Measurements from ENCODE around the gene TTYH3. TPM values are rescaled to one million over a fixed set of nuclear protein-coding genes. Genes with fewer than 3 reads are reported as not detected.

Gene TTYH3
- polyA plus RNA-seq, 1 donor (not counting 4 experiments of a cell fraction or from before 2014, with no cell fraction given) = 8.5 TPM

- no peaks in the 10 kb centered on the region for H3K9me3 ChIP-seq (ENCODE audit: control insufficient read depth, low read depth, low read length)
- no peak overlapping the region for H3K4me3 ChIP-seq (ENCODE audit: control insufficient read depth in 2 of 3, extremely low read depth in 1 of 3, insufficient read depth in 2 of 3, low read depth in 1 of 3, low read length in 3 of 3)
- no peak overlapping the region for H3K27ac ChIP-seq (ENCODE audit: control insufficient read depth, insufficient read depth, low read length)
- H3K27me3 ChIP-seq (ENCODE audit: control insufficient read depth, extremely low read depth, insufficient read depth, low read length) = no peaks in the 10 kb centered on the region
- dilution Hi-C loops (cut with MboI; ENCODE audit: extremely low pct_ligation_motif_present, low sequenced_read_pairs) = no loop called here
- no peak overlapping the region for H3K9ac ChIP-seq (ENCODE audit: control insufficient read depth, extremely low read depth, insufficient read depth, low read length)
- H3K9me1 ChIP-seq (ENCODE audit: control insufficient read depth, extremely low read depth, insufficient read depth, low read length) = no peaks in the 10 kb centered on the region
- no peak overlapping the region for H3K4me2 ChIP-seq (ENCODE audit: control insufficient read depth, extremely low read depth, insufficient read depth, low read depth, low read length)
- TF ChIP-seq CTCF (optimal IDR thresholded peaks at IDR 0.05 in 1 of 3, IDR thresholded peaks at IDR 0.05 in 1 of 3, conservative IDR thresholded peaks at IDR 0.05 in 1 of 3; ENCODE audit: extremely low read depth in 1 of 3, insufficient read depth in 2 of 3, low read length in 3 of 3) (no peak), EZH2 (IDR thresholded peaks at IDR 0.05; ENCODE audit: low read length) (no peak)
- FAIRE-seq (no peak), DNase-seq (ENCODE audit: low read depth, low spot score) (no peak)
- H3K79me2 ChIP-seq (ENCODE audit: control insufficient read depth, insufficient read depth, low read length) = no peaks in the 10 kb centered on the region
- no peaks in the 10 kb centered on the region for H4K20me1 ChIP-seq (ENCODE audit: control insufficient read depth, extremely low read depth, insufficient read depth, low read length)
- no peaks in the 10 kb centered on the region for H3K4me1 ChIP-seq (ENCODE audit: control insufficient read depth, extremely low read depth, insufficient read depth, low read length)
- peaks cover 20 to 23% of the 10 kb centered on the region in 2 experiments for H3K36me3 ChIP-seq (ENCODE audit: control insufficient read depth in 2 of 2, extremely low read depth in 1 of 2, insufficient read depth in 2 of 2, low read length in 2 of 2)
- H2AFZ ChIP-seq (ENCODE audit: control insufficient read depth, low read length) = no peak overlapping the region
These were observed 37.2 kb upstream of the TTYH3 start for GRCh38 chr7:2594599-2594998.

GRCh38 chr7:2595258-2595860, 36.4 kb upstream of the TTYH3 start:
- H3K4me2 ChIP-seq (ENCODE audit: control insufficient read depth, extremely low read depth, insufficient read depth, low read depth, low read length) = no peak overlapping the region
- H2AFZ ChIP-seq (ENCODE audit: control insufficient read depth, low read length) = no peak overlapping the region
- no peak overlapping the region for H3K9ac ChIP-seq (ENCODE audit: control insufficient read depth, extremely low read depth, insufficient read depth, low read length)
- H3K36me3 ChIP-seq (ENCODE audit: control insufficient read depth in 2 of 2, extremely low read depth in 1 of 2, insufficient read depth in 2 of 2, low read length in 2 of 2) = peaks cover 21 to 23% of the 10 kb centered on the region in 2 experiments
- dilution Hi-C loops (cut with MboI; ENCODE audit: extremely low pct_ligation_motif_present, low sequenced_read_pairs) = no loop called here
- FAIRE-seq (no peak), DNase-seq (ENCODE audit: low read depth, low spot score) (no peak)
- no peak overlapping the region for H3K27ac ChIP-seq (ENCODE audit: control insufficient read depth, insufficient read depth, low read length)
- H3K4me1 ChIP-seq (ENCODE audit: control insufficient read depth, extremely low read depth, insufficient read depth, low read length) = no peaks in the 10 kb centered on the region
- TF ChIP-seq CTCF (optimal IDR thresholded peaks at IDR 0.05 in 1 of 3, IDR thresholded peaks at IDR 0.05 in 1 of 3, conservative IDR thresholded peaks at IDR 0.05 in 1 of 3; ENCODE audit: extremely low read depth in 1 of 3, insufficient read depth in 2 of 3, low read length in 3 of 3) = no peak
- no peak for TF ChIP-seq EZH2 (IDR thresholded peaks at IDR 0.05; ENCODE audit: low read length)
- no peak overlapping the region for H3K4me3 ChIP-seq (ENCODE audit: control insufficient read depth in 2 of 3, extremely low read depth in 1 of 3, insufficient read depth in 2 of 3, low read depth in 1 of 3, low read length in 3 of 3)
- no peaks in the 10 kb centered on the region for H3K9me3 ChIP-seq (ENCODE audit: control insufficient read depth, low read depth, low read length)
- no peaks in the 10 kb centered on the region for H3K9me1 ChIP-seq (ENCODE audit: control insufficient read depth, extremely low read depth, insufficient read depth, low read length)
- no peaks in the 10 kb centered on the region for H3K79me2 ChIP-seq (ENCODE audit: control insufficient read depth, insufficient read depth, low read length)
- no peaks in the 10 kb centered on the region for H3K27me3 ChIP-seq (ENCODE audit: control insufficient read depth, extremely low read depth, insufficient read depth, low read length)
- no peaks in the 10 kb centered on the region for H4K20me1 ChIP-seq (ENCODE audit: control insufficient read depth, extremely low read depth, insufficient read depth, low read length)
